ENCODE measurements around the gene REELD1. TPM values are rescaled to one million over a fixed set of nuclear protein-coding genes. Genes with fewer than 3 reads are reported as not detected.

REELD1 gene
- total and polyA plus RNA-seq, 2 donors (not counting 3 experiments of a cell fraction or from before 2014, with no cell fraction given): not detected

GRCh38 chr4:146271466-146271865 lies 57.1 kb downstream of the REELD1 start:
- no peaks in the 10 kb centered on the region for H3K36me3 ChIP-seq (ENCODE audit: control insufficient read depth in 2 of 2, extremely low read depth in 1 of 2, insufficient read depth in 2 of 2, low read length in 2 of 2)
- no peak for TF ChIP-seq POLR2A (IDR thresholded peaks at IDR 0.05; ENCODE audit: low read depth, low read length)
- H3K79me2 ChIP-seq (ENCODE audit: control insufficient read depth, insufficient read depth, low read length): no peaks in the 10 kb centered on the region
- no peak for DNase-seq (ENCODE audit: low read depth, low spot score)
- ChIA-PET POLR2A (no interaction called here), CTCF (no interaction called here)
- H3K4me2 ChIP-seq (ENCODE audit: insufficient read depth, low read length): no peak overlapping the region
- no peak overlapping the region for H2AFZ ChIP-seq (ENCODE audit: low read depth, low read length)
- no peak overlapping the region for H3K4me3 ChIP-seq (replicated peaks in 1 of 3; ENCODE audit: insufficient read depth in 1 of 3, low read depth in 1 of 3, low read length in 3 of 3)
- H3K9me3 ChIP-seq (replicated peaks; ENCODE audit: control insufficient read depth, insufficient read depth, low read length): no peaks in the 10 kb centered on the region
- no peaks in the 10 kb centered on the region for H3K4me1 ChIP-seq (ENCODE audit: control insufficient read depth, extremely low read depth, insufficient read depth, low read length)
- H3K9me1 ChIP-seq (replicated peaks; ENCODE audit: control insufficient read depth, extremely low read depth, insufficient read depth, low read length): no peaks in the 10 kb centered on the region
- dilution Hi-C loops (cut with MboI; ENCODE audit: extremely low pct_ligation_motif_present, low sequenced_read_pairs) (no loop called here), intact Hi-C loops (cut with micrococcal nuclease) (no loop called here)
- H4K20me1 ChIP-seq (replicated peaks; ENCODE audit: control insufficient read depth, extremely low read depth, insufficient read depth, low read length): no peaks in the 10 kb centered on the region
- H3K27me3 ChIP-seq (ENCODE audit: control insufficient read depth in 2 of 2, insufficient read depth in 2 of 2, low read length in 2 of 2): no peaks in the 10 kb centered on the region
- H3K9ac ChIP-seq (replicated peaks; ENCODE audit: extremely low read depth, insufficient read depth, low read length): no peak overlapping the region
- FAIRE-seq: no peak
- BruUV-seq (replicated peaks): no TSS peak
- H3K27ac ChIP-seq (ENCODE audit: insufficient read depth, low read depth, low read length): no peak overlapping the region

- H4K20me1 ChIP-seq (replicated peaks; ENCODE audit: control insufficient read depth, extremely low read depth, insufficient read depth, low read length): no peaks in the 10 kb centered on the region
- FAIRE-seq (no peak), DNase-seq (ENCODE audit: low read depth, low spot score) (no peak)
- POLR2A ChIA-PET: no interaction called here
- CTCF ChIA-PET: interaction anchor here (1.3 kb wide), 2 partner anchors 10 to 13 kb away, joined by 3 read pairs; no protein-coding TSS in a partner anchor
- intact Hi-C loops (cut with micrococcal nuclease) (no loop called here), dilution Hi-C loops (cut with MboI; ENCODE audit: extremely low pct_ligation_motif_present, low sequenced_read_pairs) (no loop called here)
- H3K9me1 ChIP-seq (replicated peaks; ENCODE audit: control insufficient read depth, extremely low read depth, insufficient read depth, low read length): no peaks in the 10 kb centered on the region
- H3K4me2 ChIP-seq (ENCODE audit: insufficient read depth, low read length): no peak overlapping the region
- H3K27ac ChIP-seq (ENCODE audit: insufficient read depth, low read depth, low read length): no peak overlapping the region
- H3K9ac ChIP-seq (replicated peaks; ENCODE audit: extremely low read depth, insufficient read depth, low read length): no peak overlapping the region
- no peaks in the 10 kb centered on the region for H3K9me3 ChIP-seq (replicated peaks; ENCODE audit: control insufficient read depth, insufficient read depth, low read length)
- TF ChIP-seq EZH2 (IDR thresholded peaks at IDR 0.05; ENCODE audit: borderline replicate concordance, low read depth, low read length, severe bottlenecking): no peak
- TF ChIP-seq GATA2 (IDR thresholded peaks at IDR 0.05; ENCODE audit: insufficient read depth, insufficient read length, low read depth, low read length): no peak
- no peak for TF ChIP-seq POLR2AphosphoS5 (IDR thresholded peaks at IDR 0.05; ENCODE audit: insufficient read depth, low read depth, low read length)
- H2AFZ ChIP-seq (ENCODE audit: low read depth, low read length): no peak overlapping the region
- no peaks in the 10 kb centered on the region for H3K36me3 ChIP-seq (ENCODE audit: control insufficient read depth in 2 of 2, extremely low read depth in 1 of 2, insufficient read depth in 2 of 2, low read length in 2 of 2)
- no peaks in the 10 kb centered on the region for H3K79me2 ChIP-seq (ENCODE audit: control insufficient read depth, insufficient read depth, low read length)
- no TSS peak for BruUV-seq (replicated peaks)
- H3K27me3 ChIP-seq (ENCODE audit: control insufficient read depth in 2 of 2, insufficient read depth in 2 of 2, low read length in 2 of 2): no peaks in the 10 kb centered on the region
- H3K4me1 ChIP-seq (ENCODE audit: control insufficient read depth, extremely low read depth, insufficient read depth, low read length): no peaks in the 10 kb centered on the region
- no peak overlapping the region for H3K4me3 ChIP-seq (replicated peaks in 1 of 3; ENCODE audit: insufficient read depth in 1 of 3, low read depth in 1 of 3, low read length in 3 of 3)
Measured at GRCh38 chr4:146273204-146273901, 59.0 kb downstream of the REELD1 start.

All from endothelial cell of umbilical vein (primary cell).